Thymus (tissue), 11 donors: ENCODE measurements around the gene MFSD2B. TPM values are rescaled to one million over a fixed set of nuclear protein-coding genes. Genes with fewer than 3 reads are reported as not detected.
A peak's percentile ranks its signal among the peaks of the same experiment; 100 is the strongest.

Experiments
- DNase-seq, 9 donors: peaks; one replicate each; pipeline ENCODE4 v3.0.0-alpha.2; 2013; ENCODE audit warnings: low spot score in 9 of 9, low read depth in 6 of 9, missing footprints in 1 of 9
- H3K27ac ChIP-seq, 2 donors: one replicate each; pipeline ENCODE4 v1.5.1; 2013; ENCODE audit warnings: control low read depth in 1 of 2, low read depth in 1 of 2, low read length in 1 of 2, mild to moderate bottlenecking in 1 of 2, moderate library complexity in 1 of 2
- H3K27me3 ChIP-seq, 2 donors: one replicate each; pipeline ENCODE4 v1.5.1; 2013; ENCODE audit warnings: low read length in 1 of 2; ENCODE audit not compliant: control insufficient read depth in 2 of 2, insufficient read depth in 1 of 2
- H3K36me3 ChIP-seq, 2 donors: one replicate each; pipeline ENCODE4 v1.5.1; 2013; ENCODE audit warnings: low read length in 1 of 2, mild to moderate bottlenecking in 1 of 2, moderate library complexity in 1 of 2; ENCODE audit not compliant: control insufficient read depth in 2 of 2, insufficient read depth in 2 of 2
- H3K4me1 ChIP-seq, 2 donors: one replicate each; pipeline ENCODE4 v1.5.1; 2013; ENCODE audit warnings: low read length in 2 of 2; ENCODE audit not compliant: control insufficient read depth in 2 of 2, insufficient read depth in 2 of 2
- H3K4me3 ChIP-seq, 2 donors: one replicate each; pipeline ENCODE4 v1.5.1; 2013; ENCODE audit warnings: low read length in 2 of 2, control low read depth in 1 of 2, mild to moderate bottlenecking in 1 of 2
- H3K9me3 ChIP-seq, 2 donors: one replicate each; pipeline ENCODE4 v1.5.1; 2013; ENCODE audit warnings: low read length in 1 of 2, mild to moderate bottlenecking in 1 of 2; ENCODE audit not compliant: control insufficient read depth in 2 of 2, insufficient read depth in 1 of 2
- WGBS: extraction: QIAGEN DNeasy Blood & Tissue Kit; methylation state at CpG from one replicate; pipeline ENCODE4 v1.1.7; 2013; 5-methylcytosine and 5-hydroxymethylcytosine counted together
- polyA plus RNA-seq: library from polyadenylated mRNA; stranded (reverse); fragments of 200-250 nt; gene quantifications from one replicate; pipeline ENCODE4 v1.2.3, GENCODE V29; 2013
- total RNA-seq: library from RNA; stranded (reverse); fragments of 120-200 nt; gene quantifications from one replicate; pipeline ENCODE4 v1.2.4, GENCODE V29; 2013
- donor health status: healthy.

MFSD2B gene
- total and polyA plus RNA-seq, 2 donors = 0.19 to 0.21 TPM

GRCh38 chr2:24046930-24047702, 37.2 kb downstream of the MFSD2B start, which contains the start of gene WDCP:
Gene WDCP, minus strand, starts transcription at chr2:24047391. Its CDS starts 7,897 bp downstream, at chr2:24039494.
- Histone ChIP-seq H3K27me3 (peaks cover 12 to 45% of the 10 kb centered on the region in 2 donors), H3K27ac (peak within 1 kb of the TSS in 1 of 2 donors; percentile 36), H3K4me3 (peak within 1 kb of the TSS; percentile 82 to 85), H3K36me3 (no peaks in the 10 kb centered on the region), H3K4me1 (peaks cover 13 to 19% of the 10 kb centered on the region in 2 donors), H3K9me3 (peaks cover 0 to 6% of the 10 kb centered on the region in 2 donors)
- peak; percentile 81 to 98 (median 94) for DNase-seq
- WGBS = under 1% methylated on average over 38 of the region's 38 CpGs

- H3K4me3 ChIP-seq = no peak overlapping the region
- peaks cover 13 to 19% of the 10 kb centered on the region in 2 donors for H3K4me1 ChIP-seq
- DNase-seq = no peak
- no peak overlapping the region for H3K27ac ChIP-seq
- H3K36me3 ChIP-seq = no peaks in the 10 kb centered on the region
- WGBS = 57% methylated on average over 8 of the region's 8 CpGs
- peaks cover 0 to 6% of the 10 kb centered on the region in 2 donors for H3K9me3 ChIP-seq
- H3K27me3 ChIP-seq = peaks cover 12 to 51% of the 10 kb centered on the region in 2 donors
Measured at GRCh38 chr2:24047703-24048033, 37.8 kb downstream of the MFSD2B start.

GRCh38 chr2:24048769-24049484, 39.0 kb downstream of the MFSD2B start:
- 25% methylated on average over 23 of the region's 23 CpGs for WGBS
- H3K9me3 ChIP-seq = peaks cover 0 to 6% of the 10 kb centered on the region in 2 donors
- peak overlapping the region; percentile 33 to 70 for H3K4me3 ChIP-seq
- no peaks in the 10 kb centered on the region for H3K36me3 ChIP-seq
- DNase-seq = peak in 1 of 9 donors; percentile 16
- no peak overlapping the region for H3K27ac ChIP-seq
- H3K27me3 ChIP-seq = peaks cover 12 to 52% of the 10 kb centered on the region in 2 donors
- peaks cover 13 to 19% of the 10 kb centered on the region in 2 donors for H3K4me1 ChIP-seq

- Histone ChIP-seq H3K36me3 (no peaks in the 10 kb centered on the region), H3K4me3 (peak within 1 kb of the TSS; percentile 49 to 70), H3K27ac (peak within 1 kb of the TSS in 1 of 2 donors; percentile 39), H3K27me3 (peaks cover 12 to 56% of the 10 kb centered on the region in 2 donors), H3K9me3 (peaks cover 0 to 6% of the 10 kb centered on the region in 2 donors), H3K4me1 (peaks cover 13 to 19% of the 10 kb centered on the region in 2 donors)
- peak in 3 of 9 donors; percentile 18 to 51 (median 21) for DNase-seq
- under 1% methylated on average over 52 of the region's 52 CpGs for WGBS
Measured at GRCh38 chr2:24049485-24050021, 39.7 kb downstream of the MFSD2B start, which contains the start of gene FKBP1B. Gene FKBP1B, plus strand, starts transcription at chr2:24049741. Its CDS starts 109 bp downstream, at chr2:24049850.

GRCh38 chr2:24050041-24050979, 40.4 kb downstream of the MFSD2B start:
- no peaks in the 10 kb centered on the region for H3K36me3 ChIP-seq
- peak overlapping the region in 1 of 2 donors; percentile 39 for H3K27ac ChIP-seq
- 12% methylated on average over 47 of the region's 47 CpGs for WGBS
- H3K9me3 ChIP-seq = peaks cover 0 to 6% of the 10 kb centered on the region in 2 donors
- peak in 2 of 9 donors; percentile 10 to 23 for DNase-seq
- H3K27me3 ChIP-seq = peaks cover 12 to 56% of the 10 kb centered on the region in 2 donors
- peak overlapping the region; percentile 49 to 70 for H3K4me3 ChIP-seq
- H3K4me1 ChIP-seq = peaks cover 13 to 19% of the 10 kb centered on the region in 2 donors

GRCh38 chr2:24051833-24052232, 41.9 kb downstream of the MFSD2B start:
- Histone ChIP-seq H3K27ac (no peak overlapping the region), H3K4me3 (no peak overlapping the region), H3K9me3 (peaks cover 0 to 6% of the 10 kb centered on the region in 2 donors), H3K27me3 (peaks cover 12 to 56% of the 10 kb centered on the region in 2 donors), H3K4me1 (peaks cover 9 to 19% of the 10 kb centered on the region in 2 donors), H3K36me3 (no peaks in the 10 kb centered on the region)
- DNase-seq = no peak
- WGBS = 93% methylated on average over 8 of the region's 8 CpGs

GRCh38 chr2:24052951-24053350, 43.1 kb downstream of the MFSD2B start:
- no peak overlapping the region for H3K27ac ChIP-seq
- WGBS = 100% methylated on average over 1 of the region's 1 CpG
- H3K36me3 ChIP-seq = no peaks in the 10 kb centered on the region
- no peak overlapping the region for H3K4me3 ChIP-seq
- peaks cover 12 to 52% of the 10 kb centered on the region in 2 donors for H3K27me3 ChIP-seq
- H3K4me1 ChIP-seq = peaks cover 9 to 14% of the 10 kb centered on the region in 2 donors
- DNase-seq = no peak
- H3K9me3 ChIP-seq = peaks cover 0 to 6% of the 10 kb centered on the region in 2 donors

GRCh38 chr2:24054366-24055010, 44.6 kb downstream of the MFSD2B start:
- no peaks in the 10 kb centered on the region for H3K9me3 ChIP-seq
- no peak overlapping the region for H3K4me3 ChIP-seq
- no peak for DNase-seq
- H3K36me3 ChIP-seq = no peaks in the 10 kb centered on the region
- H3K4me1 ChIP-seq = peaks cover 6 to 7% of the 10 kb centered on the region in 2 donors
- peaks cover 12 to 36% of the 10 kb centered on the region in 2 donors for H3K27me3 ChIP-seq
- no peak overlapping the region for H3K27ac ChIP-seq
- WGBS = 91% methylated on average over 8 of the region's 8 CpGs
